Mesenchymal stem cell (in vitro differentiated cells and primary cell): ENCODE results near the gene TMPRSS6.

Source experiments
- DNase-seq: peaks from one replicate; pipeline ENCODE4 v3.0.0-alpha.2; 2013
- H2AFZ ChIP-seq: one replicate; pipeline ENCODE4 v1.6.1; 2013; ENCODE audit warnings: low read depth, mild to moderate bottlenecking, control low read depth, inconsistent platforms, low read length, moderate library complexity
- H2AK5ac ChIP-seq: 2 replicates; pipeline ENCODE4 v1.6.1; 2013; ENCODE audit warnings: low read length, moderate library complexity, mild to moderate bottlenecking, inconsistent platforms; ENCODE audit not compliant: severe bottlenecking
- H2BK120ac ChIP-seq: one replicate; pipeline ENCODE4 v1.6.1; 2013; ENCODE audit warnings: low read depth, mild to moderate bottlenecking, inconsistent platforms, low read length, moderate library complexity
- H2BK12ac ChIP-seq, 2 experiments: one replicate each; pipeline ENCODE4 v1.6.1; 2013; ENCODE audit warnings: inconsistent platforms in 2 of 2, low read length in 2 of 2, mild to moderate bottlenecking in 2 of 2, moderate library complexity in 2 of 2, control low read depth in 1 of 2
- H2BK15ac ChIP-seq: one replicate; pipeline ENCODE4 v1.6.1; 2013; ENCODE audit warnings: mild to moderate bottlenecking, low read depth, inconsistent platforms; ENCODE audit not compliant: poor library complexity, severe bottlenecking
- H2BK5ac ChIP-seq: 2 replicates; pipeline ENCODE4 v1.6.1; 2013; ENCODE audit warnings: low read depth, mild to moderate bottlenecking, low read length, control low read depth, inconsistent platforms; ENCODE audit not compliant: poor library complexity, severe bottlenecking
- H3K14ac ChIP-seq, 2 experiments: one replicate each; pipeline ENCODE4 v1.6.1; 2013; ENCODE audit warnings: inconsistent platforms in 2 of 2, low read length in 2 of 2, control low read depth in 1 of 2, mild to moderate bottlenecking in 1 of 2, moderate library complexity in 1 of 2
- H3K18ac ChIP-seq, 2 experiments: one replicate each; pipeline ENCODE4 v1.6.1; 2013; ENCODE audit warnings: inconsistent platforms in 2 of 2, low read length in 2 of 2, control low read depth in 1 of 2, low read depth in 1 of 2, mild to moderate bottlenecking in 1 of 2
- H3K23ac ChIP-seq, 2 experiments: one replicate each; pipeline ENCODE4 v1.6.1; 2013; ENCODE audit warnings: inconsistent platforms in 2 of 2, low read length in 2 of 2, mild to moderate bottlenecking in 2 of 2, moderate library complexity in 2 of 2, control low read depth in 1 of 2
- H3K27ac ChIP-seq: 2 replicates; pipeline ENCODE4 v1.5.1; 2013; ENCODE audit warnings: mild to moderate bottlenecking, moderate library complexity, low read length, control low read depth, inconsistent platforms; ENCODE audit not compliant: poor library complexity, severe bottlenecking
- H3K27me3 ChIP-seq, 2 experiments: 2 replicates each; pipeline versions ENCODE4 v1.6.1 to v1.7.0; 2013; ENCODE audit warnings: low read length in 2 of 2, mild to moderate bottlenecking in 2 of 2, moderate library complexity in 2 of 2, control low read depth in 1 of 2, inconsistent platforms in 1 of 2; ENCODE audit not compliant: control insufficient read depth in 1 of 2, insufficient read depth in 1 of 2
- H3K36me3 ChIP-seq, 2 experiments: 2 replicates each; pipeline versions ENCODE4 v1.6.1 to v1.7.0; 2013; ENCODE audit warnings: low read length in 2 of 2, control low read depth in 1 of 2, inconsistent platforms in 1 of 2, low read depth in 1 of 2, mild to moderate bottlenecking in 1 of 2; ENCODE audit not compliant: insufficient read depth in 2 of 2, control insufficient read depth in 1 of 2
- H3K4ac ChIP-seq, 2 experiments: one replicate each; pipeline ENCODE4 v1.6.1; 2013; ENCODE audit warnings: inconsistent platforms in 2 of 2, low read length in 2 of 2, mild to moderate bottlenecking in 2 of 2, moderate library complexity in 2 of 2, control low read depth in 1 of 2, low read depth in 1 of 2
- H3K4me1 ChIP-seq: 2 replicates; pipeline ENCODE4 v1.6.1; 2013; ENCODE audit warnings: low read depth, low read length, control low read depth; ENCODE audit not compliant: control insufficient read depth, insufficient read depth
- H3K4me2 ChIP-seq: 2 replicates; pipeline ENCODE4 v1.6.1; 2013; ENCODE audit warnings: low read length, mild to moderate bottlenecking, inconsistent platforms; ENCODE audit not compliant: poor library complexity, severe bottlenecking
- H3K4me3 ChIP-seq, 2 experiments: 2 replicates each; pipeline versions ENCODE4 v1.5.1 to v1.7.0; 2013; ENCODE audit warnings: low read length in 2 of 2, mild to moderate bottlenecking in 2 of 2, control low read depth in 1 of 2, low read depth in 1 of 2; ENCODE audit not compliant: insufficient read depth in 1 of 2
- H3K79me1 ChIP-seq: replicated peaks from 2 replicates; pipeline ENCODE4 v1.6.1; 2013; ENCODE audit warnings: mild to moderate bottlenecking, control low read depth, low read length, inconsistent platforms; ENCODE audit not compliant: poor library complexity, severe bottlenecking
- H3K9ac ChIP-seq: 2 replicates; pipeline ENCODE4 v1.7.0; 2013; ENCODE audit warnings: mild to moderate bottlenecking, low read length, moderate library complexity
- H3K9me3 ChIP-seq: 2 replicates; pipeline ENCODE4 v1.7.0; 2013; ENCODE audit warnings: mild to moderate bottlenecking, low read length; ENCODE audit not compliant: control insufficient read depth
- H4K8ac ChIP-seq: one replicate; pipeline ENCODE4 v1.6.1; 2013; ENCODE audit warnings: inconsistent platforms, mild to moderate bottlenecking, low read length, moderate library complexity
- H4K91ac ChIP-seq: one replicate; pipeline ENCODE4 v1.6.1; 2013; ENCODE audit warnings: mild to moderate bottlenecking, low read length, inconsistent platforms
- WGBS: methylation state at CpG from one replicate; pipeline ENCODE4 v1.1.7; 2013; ENCODE audit warnings: mixed read lengths; 5-methylcytosine and 5-hydroxymethylcytosine counted together

Gene TMPRSS6

GRCh38 chr22:37105990-37106389, 3.5 kb downstream of the TMPRSS6 start:
- Histone ChIP-seq H2BK120ac (no peak overlapping the region), H3K4me2 (no peak overlapping the region), H2AFZ (no peak overlapping the region), H2BK12ac (no peak overlapping the region), H3K36me3 (no peaks in the 10 kb centered on the region), H3K23ac (no peak overlapping the region), H2BK15ac (no peak overlapping the region), H3K18ac (no peak overlapping the region), H3K9me3 (no peaks in the 10 kb centered on the region), H3K4me1 (peaks cover 6% of the 10 kb centered on the region), H3K4ac (no peak overlapping the region), H3K9ac (no peak overlapping the region), H2AK5ac (no peak overlapping the region), H3K79me1 (no peaks in the 10 kb centered on the region), H4K91ac (no peak overlapping the region), H3K14ac (no peak overlapping the region), H3K4me3 (no peak overlapping the region), H2BK5ac (no peak overlapping the region), H3K27me3 (peaks cover 55 to 79% of the 10 kb centered on the region in 2 experiments), H3K27ac (no peak overlapping the region), H4K8ac (no peak overlapping the region)
- 82% methylated on average over 5 of the region's 5 CpGs for WGBS
- no peak for DNase-seq

DNA sequence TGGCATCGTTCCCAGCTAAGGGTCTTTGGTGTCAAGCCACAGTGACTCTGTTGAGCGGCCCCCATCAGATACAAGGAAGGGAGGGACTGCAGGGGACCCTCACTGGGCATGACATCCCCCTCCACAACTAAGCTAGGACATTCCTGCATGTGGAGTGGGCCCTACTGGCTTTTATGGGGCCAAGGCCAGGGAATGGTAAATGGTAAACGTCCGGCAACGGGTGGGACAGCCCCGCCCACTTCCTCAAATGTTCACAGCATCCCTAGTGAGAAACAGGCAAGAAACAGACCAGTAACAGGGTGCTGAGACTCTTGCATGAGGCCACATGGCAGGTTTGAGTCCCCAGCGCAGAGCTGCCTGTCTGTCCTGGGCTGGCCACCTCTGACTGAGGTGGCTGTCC, 4.4 kb downstream of the TMPRSS6 start:
- WGBS = 35% methylated on average over 7 of the region's 7 CpGs
- no peaks in the 10 kb centered on the region for H3K79me1 ChIP-seq

GRCh38 chr22:37103656-37104452, 5.7 kb downstream of the TMPRSS6 start:
- H3K4me2 ChIP-seq = no peak overlapping the region
- H3K14ac ChIP-seq = no peak overlapping the region
- H2AFZ ChIP-seq = no peak overlapping the region
- no peak overlapping the region for H3K23ac ChIP-seq
- H3K18ac ChIP-seq = no peak overlapping the region
- no peaks in the 10 kb centered on the region for H3K9me3 ChIP-seq
- no peak overlapping the region for H2AK5ac ChIP-seq
- H3K36me3 ChIP-seq = no peaks in the 10 kb centered on the region
- no peak overlapping the region for H3K27ac ChIP-seq
- H2BK5ac ChIP-seq = no peak overlapping the region
- no peak overlapping the region for H3K4ac ChIP-seq
- peaks cover 67 to 93% of the 10 kb centered on the region in 2 experiments for H3K27me3 ChIP-seq
- H2BK12ac ChIP-seq = no peak overlapping the region
- H3K4me1 ChIP-seq = peaks cover 3% of the 10 kb centered on the region
- no peak overlapping the region for H4K91ac ChIP-seq
- no peak overlapping the region for H3K4me3 ChIP-seq
- no peak overlapping the region for H3K9ac ChIP-seq
- 72% methylated on average over 14 of the region's 14 CpGs for WGBS
- no peak overlapping the region for H4K8ac ChIP-seq
- no peak overlapping the region for H2BK120ac ChIP-seq
- no peak overlapping the region for H2BK15ac ChIP-seq
- H3K79me1 ChIP-seq = no peaks in the 10 kb centered on the region
- DNase-seq = no peak

More for the DNA sequence above, 4.4 kb downstream of the TMPRSS6 start:
- Histone ChIP-seq H2BK15ac (no peak overlapping the region), H3K9me3 (no peaks in the 10 kb centered on the region), H2BK5ac (no peak overlapping the region), H3K27ac (no peak overlapping the region), H3K27me3 (peaks cover 62 to 83% of the 10 kb centered on the region in 2 experiments), H2AFZ (no peak overlapping the region), H2AK5ac (no peak overlapping the region), H3K23ac (no peak overlapping the region), H4K8ac (no peak overlapping the region), H3K4me3 (no peak overlapping the region), H2BK120ac (no peak overlapping the region), H3K18ac (no peak overlapping the region), H3K36me3 (no peaks in the 10 kb centered on the region), H3K4ac (no peak overlapping the region), H3K4me2 (no peak overlapping the region), H4K91ac (no peak overlapping the region), H3K9ac (no peak overlapping the region), H3K4me1 (peaks cover 6% of the 10 kb centered on the region), H2BK12ac (no peak overlapping the region), H3K14ac (no peak overlapping the region)
- no peak for DNase-seq

- no peak overlapping the region for H3K4ac ChIP-seq
These were observed 6.4 kb downstream of the TMPRSS6 start for GRCh38 chr22:37103151-37103550.

More at GRCh38 chr22:37103151-37103550, 6.4 kb downstream of the TMPRSS6 start:
- H3K4me2 ChIP-seq = no peak overlapping the region
- no peak overlapping the region for H3K9ac ChIP-seq
- H2AFZ ChIP-seq = no peak overlapping the region
- no peaks in the 10 kb centered on the region for H3K36me3 ChIP-seq
- H3K27me3 ChIP-seq = peaks cover 68 to 94% of the 10 kb centered on the region in 2 experiments
- H2BK12ac ChIP-seq = no peak overlapping the region
- H3K14ac ChIP-seq = no peak overlapping the region
- H3K79me1 ChIP-seq = no peaks in the 10 kb centered on the region
- H3K4me1 ChIP-seq = peaks cover 3% of the 10 kb centered on the region
- H2BK15ac ChIP-seq = no peak overlapping the region
- H3K18ac ChIP-seq = no peak overlapping the region
- H3K27ac ChIP-seq = no peak overlapping the region
- H3K4me3 ChIP-seq = no peak overlapping the region
- H2AK5ac ChIP-seq = no peak overlapping the region
- no peaks in the 10 kb centered on the region for H3K9me3 ChIP-seq
- DNase-seq = no peak
- H4K8ac ChIP-seq = peak overlapping the region; percentile 13
- WGBS = 79% methylated on average over 18 of the region's 18 CpGs
- H3K23ac ChIP-seq = no peak overlapping the region
- no peak overlapping the region for H2BK5ac ChIP-seq
- H4K91ac ChIP-seq = no peak overlapping the region
- no peak overlapping the region for H2BK120ac ChIP-seq
